ENCODE measurements around the gene RRN3.
"Not testable (repeated sequence)": the region's sequence is repeated elsewhere in the genome, so short reads cannot be mapped to it uniquely, and the experiment has no call there.

The RRN3 gene

GRCh38 chr16:15031179-15031578 is 62.9 kb downstream of the RRN3 start:
- Histone ChIP-seq H3K36me3 (ENCODE audit: control insufficient read depth in 4 of 4, insufficient read depth in 4 of 4, low read length in 3 of 4) (peaks cover 13 to 75% (median 50%) of the 10 kb centered on the region in 4 experiments), H3K4me1 (ENCODE audit: control extremely low read depth in 1 of 4, control insufficient read depth in 4 of 4, insufficient read depth in 4 of 4, low read length in 3 of 4) (peaks cover 3 to 27% (median 17%) of the 10 kb centered on the region in 4 experiments), H3K27ac (ENCODE audit: insufficient read depth in 1 of 2, low read depth in 1 of 2, low read length in 2 of 2, poor library complexity in 1 of 2, severe bottlenecking in 2 of 2) (no peak overlapping the region), H3K9me3 (ENCODE audit: control extremely low read depth in 1 of 5, control insufficient read depth in 4 of 5, insufficient read depth in 2 of 5, low read depth in 1 of 5, low read length in 4 of 5) (peaks cover 0 to 3% (median 0%) of the 10 kb centered on the region in 5 experiments), H3K4me3 (ENCODE audit: control insufficient read depth in 1 of 7, extremely low read depth in 1 of 7, insufficient read depth in 4 of 7, low read depth in 2 of 7, low read length in 6 of 7) (peak overlapping the region in 1 of 7 experiments; percentile 16), H3K27me3 (replicated peaks in 2 of 5; ENCODE audit: control insufficient read depth in 4 of 5, insufficient read depth in 5 of 5, low read length in 4 of 5) (no peaks in the 10 kb centered on the region)
- CTCF ChIA-PET = no interaction called here
- 6% methylated on average over 2 of the region's 2 CpGs for WGBS (ENCODE audit: insufficient coverage)
- POLR2A ChIA-PET = no interaction called here
- peak; percentile 30 to 88 (median 86) for DNase-seq

- H3K36me3 ChIP-seq (ENCODE audit: control insufficient read depth in 4 of 4, insufficient read depth in 4 of 4, low read length in 3 of 4) = peaks cover 10 to 67% (median 44%) of the 10 kb centered on the region in 4 experiments
- not testable (repeated sequence) for H3K9me3 ChIP-seq (ENCODE audit: control extremely low read depth in 1 of 5, control insufficient read depth in 4 of 5, insufficient read depth in 2 of 5, low read depth in 1 of 5, low read length in 4 of 5)
Measured at GRCh38 chr16:15029749-15030148, 64.3 kb downstream of the RRN3 start.

DNA sequence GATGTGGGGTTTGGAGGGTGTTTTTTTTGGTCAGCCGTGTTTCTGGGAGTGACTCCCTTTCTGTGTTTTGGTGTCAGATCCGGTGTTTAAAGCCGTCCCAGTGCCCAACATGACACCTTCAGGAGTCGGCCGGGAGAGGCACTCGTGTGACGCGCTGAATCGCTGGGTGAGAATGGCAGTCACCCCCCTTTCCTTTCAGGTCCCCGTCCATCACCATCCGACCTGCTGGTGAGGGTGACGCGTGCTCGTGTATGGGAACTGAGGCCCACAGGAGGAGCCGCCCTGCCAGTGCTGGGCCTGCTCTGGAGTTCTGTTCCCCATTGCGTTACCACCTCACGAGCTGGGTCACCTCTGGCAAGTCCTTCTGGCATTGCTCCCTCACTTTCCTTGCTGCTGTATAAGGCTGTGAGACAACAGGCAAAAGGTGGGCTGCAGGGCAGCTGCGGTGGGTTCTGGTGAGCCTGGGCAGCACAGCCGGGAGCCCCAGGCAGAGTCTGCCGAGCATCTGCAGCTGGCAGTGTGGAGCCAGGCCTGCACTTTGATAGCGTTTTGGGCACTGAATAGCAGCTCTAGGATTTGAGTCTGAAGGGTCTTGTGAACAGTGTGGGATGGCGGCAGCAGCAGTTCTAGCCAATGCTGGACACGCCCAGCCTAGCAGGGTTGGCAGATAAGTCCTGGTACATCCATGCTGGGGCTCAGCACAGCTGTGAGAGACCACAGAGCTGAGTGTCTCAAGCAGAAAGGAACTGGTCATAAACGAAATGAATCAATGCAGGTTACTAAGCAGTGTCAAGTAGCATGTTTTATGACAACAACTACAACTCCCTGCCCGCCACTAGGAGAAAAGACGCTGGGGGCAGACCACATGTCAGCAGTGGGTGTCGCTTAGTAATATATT is 65.0 kb downstream of the RRN3 start:
- H3K27ac ChIP-seq (ENCODE audit: insufficient read depth in 1 of 2, low read depth in 1 of 2, low read length in 2 of 2, poor library complexity in 1 of 2, severe bottlenecking in 2 of 2); H3K9me3 ChIP-seq (ENCODE audit: control extremely low read depth in 1 of 5, control insufficient read depth in 4 of 5, insufficient read depth in 2 of 5, low read depth in 1 of 5, low read length in 4 of 5); POLR2A ChIA-PET; CTCF ChIA-PET; H3K27me3 ChIP-seq (replicated peaks in 2 of 5; ENCODE audit: control insufficient read depth in 4 of 5, insufficient read depth in 5 of 5, low read length in 4 of 5); H3K4me3 ChIP-seq (ENCODE audit: control insufficient read depth in 1 of 7, extremely low read depth in 1 of 7, insufficient read depth in 4 of 7, low read depth in 2 of 7, low read length in 6 of 7): not testable (repeated sequence)
- peak in 2 of 3 donors; percentile 15 to 17 for DNase-seq
- H3K36me3 ChIP-seq (ENCODE audit: control insufficient read depth in 4 of 4, insufficient read depth in 4 of 4, low read length in 3 of 4) = peaks cover 9 to 67% (median 40%) of the 10 kb centered on the region in 4 experiments
- peaks cover 3 to 27% (median 18%) of the 10 kb centered on the region in 4 experiments for H3K4me1 ChIP-seq (ENCODE audit: control extremely low read depth in 1 of 4, control insufficient read depth in 4 of 4, insufficient read depth in 4 of 4, low read length in 3 of 4)
- WGBS (ENCODE audit: insufficient coverage) = 96% methylated on average over 19 of the region's 27 CpGs

More at GRCh38 chr16:15029749-15030148, 64.3 kb downstream of the RRN3 start:
- H3K4me1 ChIP-seq (ENCODE audit: control extremely low read depth in 1 of 4, control insufficient read depth in 4 of 4, insufficient read depth in 4 of 4, low read length in 3 of 4) = peaks cover 3 to 27% (median 18%) of the 10 kb centered on the region in 4 experiments
- H3K27ac ChIP-seq (ENCODE audit: insufficient read depth in 1 of 2, low read depth in 1 of 2, low read length in 2 of 2, poor library complexity in 1 of 2, severe bottlenecking in 2 of 2); H3K4me3 ChIP-seq (ENCODE audit: control insufficient read depth in 1 of 7, extremely low read depth in 1 of 7, insufficient read depth in 4 of 7, low read depth in 2 of 7, low read length in 6 of 7); H3K27me3 ChIP-seq (replicated peaks in 2 of 5; ENCODE audit: control insufficient read depth in 4 of 5, insufficient read depth in 5 of 5, low read length in 4 of 5); CTCF ChIA-PET; DNase-seq; POLR2A ChIA-PET: not testable (repeated sequence)
- 100% methylated on average over 6 of the region's 6 CpGs for WGBS (ENCODE audit: insufficient coverage)

DNA sequence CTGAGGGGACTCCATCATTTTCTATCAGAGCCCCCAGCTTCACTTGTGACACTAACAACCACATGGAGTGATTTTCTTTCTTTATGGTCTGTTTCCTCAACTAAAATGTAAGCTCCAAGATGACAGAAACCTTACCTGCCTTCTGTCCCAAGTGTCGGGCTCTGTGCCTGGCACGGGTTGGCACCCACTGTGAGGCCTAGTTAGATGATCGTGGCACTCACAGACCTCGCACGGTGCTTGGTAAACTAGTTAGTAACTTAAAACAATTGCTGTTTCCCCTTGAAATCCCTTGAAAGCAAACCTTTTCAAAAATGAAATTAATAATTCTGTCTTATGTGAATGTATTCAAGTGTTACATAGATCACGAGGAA is 65.7 kb downstream of the RRN3 start:
- H3K27ac ChIP-seq (ENCODE audit: insufficient read depth in 1 of 2, low read depth in 1 of 2, low read length in 2 of 2, poor library complexity in 1 of 2, severe bottlenecking in 2 of 2); CTCF ChIA-PET; H3K27me3 ChIP-seq (replicated peaks in 2 of 5; ENCODE audit: control insufficient read depth in 4 of 5, insufficient read depth in 5 of 5, low read length in 4 of 5); DNase-seq; H3K4me3 ChIP-seq (ENCODE audit: control insufficient read depth in 1 of 7, extremely low read depth in 1 of 7, insufficient read depth in 4 of 7, low read depth in 2 of 7, low read length in 6 of 7); POLR2A ChIA-PET; H3K9me3 ChIP-seq (ENCODE audit: control extremely low read depth in 1 of 5, control insufficient read depth in 4 of 5, insufficient read depth in 2 of 5, low read depth in 1 of 5, low read length in 4 of 5): not testable (repeated sequence)
- Histone ChIP-seq H3K4me1 (ENCODE audit: control extremely low read depth in 1 of 4, control insufficient read depth in 4 of 4, insufficient read depth in 4 of 4, low read length in 3 of 4) (peaks cover 3 to 27% (median 18%) of the 10 kb centered on the region in 4 experiments), H3K36me3 (ENCODE audit: control insufficient read depth in 4 of 4, insufficient read depth in 4 of 4, low read length in 3 of 4) (peaks cover 4 to 67% (median 37%) of the 10 kb centered on the region in 4 experiments)
- 97% methylated on average over 6 of the region's 6 CpGs for WGBS (ENCODE audit: insufficient coverage)

GRCh38 chr16:15027503-15028344 is 66.3 kb downstream of the RRN3 start:
- 94% methylated on average over 23 of the region's 29 CpGs for WGBS (ENCODE audit: insufficient coverage)
- H3K9me3 ChIP-seq (ENCODE audit: control extremely low read depth in 1 of 5, control insufficient read depth in 4 of 5, insufficient read depth in 2 of 5, low read depth in 1 of 5, low read length in 4 of 5) = not testable (repeated sequence)

DNA sequence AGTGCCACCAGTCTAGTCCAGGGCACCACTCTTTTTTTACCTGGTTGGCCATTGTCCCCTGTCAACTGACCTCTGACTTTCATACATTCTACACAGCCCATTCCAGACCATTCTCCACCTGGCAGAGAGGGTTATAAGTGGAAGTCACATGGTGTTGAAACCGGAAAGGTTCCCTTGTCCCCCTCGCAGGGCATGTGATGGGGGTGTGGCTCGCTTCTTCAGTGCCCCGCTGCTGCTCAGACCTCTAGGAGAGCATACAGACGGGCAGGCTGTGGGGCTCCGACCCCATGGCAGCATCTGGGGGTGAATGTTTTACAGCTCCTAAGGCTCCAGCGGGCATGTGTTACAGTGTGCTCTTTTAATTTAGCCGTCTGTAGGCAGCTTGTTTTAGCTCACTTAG is 67.0 kb downstream of the RRN3 start:
- H3K36me3 ChIP-seq (ENCODE audit: control insufficient read depth in 4 of 4, insufficient read depth in 4 of 4, low read length in 3 of 4) = peaks cover 3 to 60% (median 34%) of the 10 kb centered on the region in 4 experiments
- H3K9me3 ChIP-seq (ENCODE audit: control extremely low read depth in 1 of 5, control insufficient read depth in 4 of 5, insufficient read depth in 2 of 5, low read depth in 1 of 5, low read length in 4 of 5); CTCF ChIA-PET: not testable (repeated sequence)

More at GRCh38 chr16:15027503-15028344, 66.3 kb downstream of the RRN3 start:
- DNase-seq; H3K4me3 ChIP-seq (ENCODE audit: control insufficient read depth in 1 of 7, extremely low read depth in 1 of 7, insufficient read depth in 4 of 7, low read depth in 2 of 7, low read length in 6 of 7); H3K27ac ChIP-seq (ENCODE audit: insufficient read depth in 1 of 2, low read depth in 1 of 2, low read length in 2 of 2, poor library complexity in 1 of 2, severe bottlenecking in 2 of 2); H3K27me3 ChIP-seq (replicated peaks in 2 of 5; ENCODE audit: control insufficient read depth in 4 of 5, insufficient read depth in 5 of 5, low read length in 4 of 5); POLR2A ChIA-PET; CTCF ChIA-PET: not testable (repeated sequence)
- Histone ChIP-seq H3K4me1 (ENCODE audit: control extremely low read depth in 1 of 4, control insufficient read depth in 4 of 4, insufficient read depth in 4 of 4, low read length in 3 of 4) (peaks cover 3 to 22% (median 17%) of the 10 kb centered on the region in 4 experiments), H3K36me3 (ENCODE audit: control insufficient read depth in 4 of 4, insufficient read depth in 4 of 4, low read length in 3 of 4) (peaks cover 5 to 66% (median 36%) of the 10 kb centered on the region in 4 experiments)

More for the DNA sequence above, 67.0 kb downstream of the RRN3 start:
- DNase-seq; H3K4me3 ChIP-seq (ENCODE audit: control insufficient read depth in 1 of 7, extremely low read depth in 1 of 7, insufficient read depth in 4 of 7, low read depth in 2 of 7, low read length in 6 of 7); H3K27me3 ChIP-seq (replicated peaks in 2 of 5; ENCODE audit: control insufficient read depth in 4 of 5, insufficient read depth in 5 of 5, low read length in 4 of 5); POLR2A ChIA-PET; H3K27ac ChIP-seq (ENCODE audit: insufficient read depth in 1 of 2, low read depth in 1 of 2, low read length in 2 of 2, poor library complexity in 1 of 2, severe bottlenecking in 2 of 2): not testable (repeated sequence)
- WGBS (ENCODE audit: insufficient coverage) = no CpG with 5 or more reads among the region's 8 CpGs
- peaks cover 1 to 16% (median 11%) of the 10 kb centered on the region in 4 experiments for H3K4me1 ChIP-seq (ENCODE audit: control extremely low read depth in 1 of 4, control insufficient read depth in 4 of 4, insufficient read depth in 4 of 4, low read length in 3 of 4)
